ENCODE data around the gene AP5M1.
"Not testable (repeated sequence)": the region's sequence is repeated elsewhere in the genome, so short reads cannot be mapped to it uniquely, and the experiment has no call there.

GRCh38 chr14:57332475-57332874, 63.7 kb downstream of the AP5M1 start:
- not testable (repeated sequence) for TF ChIP-seq ESRRA (IDR thresholded peaks at IDR 0.05; ENCODE audit: low read length); CTCF (IDR thresholded peaks at IDR 0.05 in 2 of 3, conservative IDR thresholded peaks at IDR 0.05 in 1 of 3; ENCODE audit: control insufficient read depth in 2 of 3, extremely low read depth in 1 of 3, insufficient read depth in 1 of 3, low read depth in 3 of 3, low read length in 3 of 3); POLR2AphosphoS2 (IDR thresholded peaks at IDR 0.05; ENCODE audit: low read depth, low read length); KDM1A (IDR thresholded peaks at IDR 0.05; ENCODE audit: borderline replicate concordance); EZH2 (IDR thresholded peaks at IDR 0.05; ENCODE audit: borderline replicate concordance, control insufficient read depth, low read depth, low read length); POLR2A (IDR thresholded peaks at IDR 0.05; ENCODE audit: low read depth, low read length); EP300 (IDR thresholded peaks at IDR 0.05; ENCODE audit: borderline replicate concordance in 1 of 2, control insufficient read depth in 1 of 2, low read depth in 2 of 2, low read length in 2 of 2); SPI1 (IDR thresholded peaks at IDR 0.05; ENCODE audit: borderline replicate concordance, insufficient read depth, low read depth, low read length); YY1 (IDR thresholded peaks at IDR 0.05; ENCODE audit: low read depth, low read length); FOXK2 (IDR thresholded peaks at IDR 0.05); RFX5 (IDR thresholded peaks at IDR 0.05; ENCODE audit: low read depth, low read length); MAX (IDR thresholded peaks at IDR 0.05; ENCODE audit: low read depth, low read length)
- TF ChIP-seq, protein P1, sequence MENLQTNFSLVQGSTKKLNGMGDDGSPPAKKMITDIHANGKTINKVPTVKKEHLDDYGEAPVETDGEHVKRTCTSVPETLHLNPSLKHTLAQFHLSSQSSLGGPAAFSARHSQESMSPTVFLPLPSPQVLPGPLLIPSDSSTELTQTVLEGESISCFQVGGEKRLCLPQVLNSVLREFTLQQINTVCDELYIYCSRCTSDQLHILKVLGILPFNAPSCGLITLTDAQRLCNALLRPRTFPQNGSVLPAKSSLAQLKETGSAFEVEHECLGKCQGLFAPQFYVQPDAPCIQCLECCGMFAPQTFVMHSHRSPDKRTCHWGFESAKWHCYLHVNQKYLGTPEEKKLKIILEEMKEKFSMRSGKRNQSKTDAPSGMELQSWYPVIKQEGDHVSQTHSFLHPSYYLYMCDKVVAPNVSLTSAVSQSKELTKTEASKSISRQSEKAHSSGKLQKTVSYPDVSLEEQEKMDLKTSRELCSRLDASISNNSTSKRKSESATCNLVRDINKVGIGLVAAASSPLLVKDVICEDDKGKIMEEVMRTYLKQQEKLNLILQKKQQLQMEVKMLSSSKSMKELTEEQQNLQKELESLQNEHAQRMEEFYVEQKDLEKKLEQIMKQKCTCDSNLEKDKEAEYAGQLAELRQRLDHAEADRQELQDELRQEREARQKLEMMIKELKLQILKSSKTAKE (IDR thresholded peaks at IDR 0.05; ENCODE audit: low read depth, poor library complexity, severe bottlenecking), result not testable (repeated sequence)
- TF ChIP-seq, protein P2, sequence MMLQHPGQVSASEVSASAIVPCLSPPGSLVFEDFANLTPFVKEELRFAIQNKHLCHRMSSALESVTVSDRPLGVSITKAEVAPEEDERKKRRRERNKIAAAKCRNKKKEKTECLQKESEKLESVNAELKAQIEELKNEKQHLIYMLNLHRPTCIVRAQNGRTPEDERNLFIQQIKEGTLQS (IDR thresholded peaks at IDR 0.05; ENCODE audit: borderline replicate concordance, extremely low read depth, low read depth, low read length), result not testable (repeated sequence)
